CD4-positive, alpha-beta T cell treated with Interleukin-6 for 4 hours (primary cell): Measurements from ENCODE around the gene TMEM94.

ENCODE experiments used
- DNase-seq: peaks from one replicate; pipeline ENCODE4 v3.0.0-alpha.2; 2020; ENCODE audit warnings: mixed read lengths

TMEM94 gene

DNA sequence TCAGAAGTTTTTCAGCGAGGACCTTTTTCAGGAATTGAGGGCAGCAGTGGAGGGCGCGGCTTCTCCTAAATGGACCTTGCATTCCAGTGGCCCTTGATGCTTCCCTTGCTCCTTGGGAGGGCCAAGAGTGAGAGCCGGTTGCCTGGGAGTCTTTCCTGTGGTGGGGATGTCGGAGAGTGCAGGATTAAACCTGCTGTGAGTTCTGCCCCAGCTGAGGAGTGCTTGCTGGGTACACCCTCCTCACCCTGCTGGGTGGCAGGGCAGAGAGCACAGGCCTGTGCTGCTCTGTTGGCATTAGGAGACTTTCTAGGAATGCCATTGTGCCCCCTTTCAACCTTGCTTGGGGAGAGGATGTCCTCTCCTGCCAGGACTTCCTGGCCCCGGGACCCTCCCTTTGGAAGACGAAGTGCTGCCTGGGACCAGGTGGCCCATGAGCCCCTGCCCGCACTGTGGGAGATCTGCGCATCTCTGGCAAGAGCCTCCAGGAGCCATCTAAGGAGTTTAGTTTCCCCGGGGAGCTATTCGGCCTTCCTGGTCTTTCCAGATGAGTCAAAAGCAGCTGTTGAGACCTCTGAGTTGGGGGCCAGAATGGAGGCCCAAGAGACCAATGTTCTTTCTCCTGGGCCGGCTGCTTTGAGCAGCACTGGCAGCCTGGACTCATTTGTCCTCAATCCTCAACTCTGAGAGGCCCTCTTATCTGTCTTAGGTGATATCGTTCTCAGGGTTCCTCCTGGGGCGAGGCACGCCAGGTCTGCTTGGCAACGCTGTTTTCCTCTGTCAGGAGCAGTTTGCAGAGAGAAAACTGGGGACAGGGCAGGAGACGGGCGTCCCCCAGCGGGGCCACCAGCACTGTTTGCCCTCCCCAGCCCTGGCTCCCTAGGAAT, 74.6 kb downstream of the TMEM94 start:
- DNase-seq = no peak

DNA sequence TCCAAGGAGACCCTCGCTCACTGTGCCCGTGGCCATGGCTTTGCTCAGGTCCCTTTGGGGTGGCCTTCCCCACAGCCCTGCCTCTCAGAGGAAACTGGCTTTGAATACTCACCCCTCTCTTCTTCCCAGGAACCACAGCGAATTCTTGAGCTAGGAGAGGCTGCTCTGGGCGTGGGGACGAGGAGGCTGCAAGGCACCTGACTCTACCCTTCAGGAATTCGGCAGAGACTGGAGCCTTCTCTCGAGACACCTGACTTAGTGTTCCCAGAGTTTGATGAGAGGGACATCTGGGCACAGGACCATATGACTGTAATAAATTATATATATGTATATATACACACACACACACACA, 75.3 kb downstream of the TMEM94 start:
- no peak for DNase-seq

DNA sequence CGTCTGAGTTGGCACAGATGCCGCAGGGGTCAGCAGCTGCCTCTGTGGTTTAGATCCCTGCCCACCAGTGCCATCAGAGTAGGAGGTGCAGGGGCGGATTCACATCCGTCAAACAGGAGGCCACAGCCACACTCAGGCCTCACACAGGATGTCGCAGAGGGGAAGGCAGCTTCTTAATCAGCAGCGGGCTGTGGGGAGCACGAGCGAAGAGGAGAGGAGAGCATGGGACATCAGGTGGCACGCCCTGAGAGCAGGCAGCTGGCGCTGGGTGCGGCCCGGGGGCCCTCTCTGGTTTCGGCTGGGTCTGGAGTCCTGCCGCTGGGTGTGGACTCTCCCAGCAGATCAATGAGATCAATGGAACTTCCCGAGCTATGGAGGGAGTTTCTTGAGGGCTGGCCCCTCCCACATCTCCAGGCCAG, 78.7 kb downstream of the TMEM94 start:
- DNase-seq = peak; percentile 73

DNA sequence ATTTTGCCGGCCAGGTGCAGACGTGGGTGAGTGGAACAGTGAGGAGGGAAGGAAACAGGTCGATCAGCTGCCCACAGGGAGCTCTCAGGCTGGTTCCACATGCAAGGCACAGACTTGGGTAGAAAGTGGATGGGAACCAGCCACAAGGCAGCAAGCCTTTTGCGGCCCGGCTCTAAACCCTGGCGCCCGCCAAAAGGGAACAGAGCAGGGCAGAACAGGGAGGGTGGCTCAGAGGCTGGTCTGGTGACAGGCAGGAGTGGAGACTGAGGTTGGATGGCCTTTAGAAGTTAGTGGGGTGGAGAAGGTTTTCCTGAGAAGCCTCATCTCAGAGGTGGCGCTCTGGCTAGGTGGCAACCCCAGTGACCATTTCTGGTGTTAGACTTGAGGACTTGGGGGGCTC, 79.4 kb downstream of the TMEM94 start:
- DNase-seq = no peak

DNA sequence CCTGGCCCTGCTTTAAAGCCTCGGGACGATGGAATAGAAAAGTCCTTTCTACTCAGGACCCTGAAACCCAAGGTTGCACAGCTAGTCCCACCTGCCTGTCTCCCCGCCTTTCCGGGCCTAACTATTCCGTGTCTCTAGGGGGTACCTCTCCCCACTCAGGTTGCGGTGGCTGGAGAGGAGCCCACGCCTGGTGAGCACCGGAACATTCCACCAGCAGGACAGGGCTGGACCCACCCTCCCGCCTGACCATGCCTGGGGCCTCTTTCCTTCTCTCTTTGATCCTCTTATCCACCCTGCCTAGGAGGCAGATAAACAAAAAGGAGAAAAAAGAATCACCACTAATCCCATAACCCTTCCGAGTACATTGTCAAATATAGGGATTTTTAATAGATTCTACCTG, 79.9 kb downstream of the TMEM94 start:
- DNase-seq = no peak

DNA sequence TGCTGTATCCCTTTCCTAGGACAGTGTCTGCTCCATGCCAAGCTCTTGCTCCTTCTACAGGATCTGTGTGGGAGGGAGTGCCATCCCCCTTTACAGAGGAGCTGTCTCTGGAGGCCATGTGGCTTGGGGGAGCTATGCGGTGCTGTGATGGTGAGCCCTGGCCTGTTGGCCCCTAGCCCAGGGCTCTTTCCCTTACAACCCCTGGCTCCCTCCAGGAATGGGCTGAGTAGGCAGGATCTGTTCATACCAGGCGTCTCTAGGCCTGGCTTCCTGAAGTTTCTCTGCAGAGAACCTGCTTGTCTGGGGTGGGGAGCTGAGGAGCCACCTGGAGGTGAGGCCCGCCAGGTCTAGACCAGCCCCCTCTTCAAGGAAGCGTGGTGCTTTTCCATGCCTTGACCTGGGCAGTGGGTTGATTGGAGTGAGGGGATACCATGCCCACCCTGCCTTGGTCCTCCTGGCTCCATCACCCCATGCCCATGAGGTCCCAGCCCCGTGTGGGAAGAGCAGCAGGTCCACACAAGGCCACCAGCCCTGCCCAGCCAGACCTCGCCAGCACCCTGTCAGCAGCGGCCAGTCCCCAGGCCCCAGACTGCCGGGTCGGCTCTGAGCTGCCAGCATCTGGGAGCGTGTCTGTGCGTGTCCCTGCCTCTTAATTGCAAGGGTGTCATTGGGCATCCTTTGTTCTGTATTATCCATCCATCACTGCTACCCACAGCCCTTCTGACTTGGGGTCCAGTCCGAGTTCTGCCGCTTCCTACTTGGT, 83.7 kb downstream of the TMEM94 start:
- DNase-seq = no peak

DNA sequence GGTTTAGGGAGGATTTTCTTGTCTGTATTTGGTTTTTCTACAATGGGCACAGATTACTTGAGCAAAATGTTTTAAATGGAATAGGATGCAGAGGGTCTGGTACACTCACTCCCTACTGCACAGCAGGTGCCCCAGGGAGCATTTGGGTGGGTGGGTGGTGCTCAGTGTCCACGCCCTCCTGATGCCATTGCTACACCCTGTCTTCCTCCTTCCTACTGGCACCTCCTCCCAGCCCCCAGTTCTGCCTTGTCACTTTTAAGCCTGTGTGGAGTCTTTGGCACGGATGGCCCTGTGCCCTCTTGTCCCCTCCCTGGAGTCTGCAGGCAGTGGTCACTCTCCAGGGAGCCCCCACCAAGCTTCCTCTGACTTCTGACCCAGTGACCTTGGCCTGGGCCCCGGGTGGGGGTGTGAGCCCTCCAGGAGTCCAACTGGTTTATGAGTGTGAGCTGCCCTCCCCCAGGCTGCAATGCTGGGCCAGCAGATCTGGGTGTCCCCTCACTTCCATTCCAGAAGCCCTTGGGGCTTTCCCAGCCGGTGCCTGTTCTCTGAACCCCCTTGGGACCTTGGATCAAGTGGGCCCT, 84.6 kb downstream of the TMEM94 start:
- no peak for DNase-seq

DNA sequence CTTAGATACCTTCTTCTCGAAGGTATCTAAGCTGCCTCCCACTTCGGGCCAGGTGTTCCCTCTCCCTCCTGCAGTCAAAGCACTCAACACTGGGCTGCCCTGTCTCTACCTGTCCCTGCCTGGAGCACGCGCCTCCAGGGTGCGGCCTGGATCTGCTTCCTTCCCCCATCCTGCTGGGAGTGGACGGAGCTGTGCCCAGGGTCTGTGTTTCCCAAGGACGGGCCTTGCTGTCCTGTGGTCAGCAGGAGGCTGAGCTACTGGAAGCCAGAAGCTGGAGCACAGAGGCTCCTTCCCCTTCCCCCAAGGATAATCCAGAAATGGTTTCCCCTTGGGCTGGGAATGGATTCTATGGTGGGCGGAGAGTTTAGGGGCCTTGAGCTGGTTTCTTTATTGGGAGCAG, 85.8 kb downstream of the TMEM94 start:
- DNase-seq = no peak

DNA sequence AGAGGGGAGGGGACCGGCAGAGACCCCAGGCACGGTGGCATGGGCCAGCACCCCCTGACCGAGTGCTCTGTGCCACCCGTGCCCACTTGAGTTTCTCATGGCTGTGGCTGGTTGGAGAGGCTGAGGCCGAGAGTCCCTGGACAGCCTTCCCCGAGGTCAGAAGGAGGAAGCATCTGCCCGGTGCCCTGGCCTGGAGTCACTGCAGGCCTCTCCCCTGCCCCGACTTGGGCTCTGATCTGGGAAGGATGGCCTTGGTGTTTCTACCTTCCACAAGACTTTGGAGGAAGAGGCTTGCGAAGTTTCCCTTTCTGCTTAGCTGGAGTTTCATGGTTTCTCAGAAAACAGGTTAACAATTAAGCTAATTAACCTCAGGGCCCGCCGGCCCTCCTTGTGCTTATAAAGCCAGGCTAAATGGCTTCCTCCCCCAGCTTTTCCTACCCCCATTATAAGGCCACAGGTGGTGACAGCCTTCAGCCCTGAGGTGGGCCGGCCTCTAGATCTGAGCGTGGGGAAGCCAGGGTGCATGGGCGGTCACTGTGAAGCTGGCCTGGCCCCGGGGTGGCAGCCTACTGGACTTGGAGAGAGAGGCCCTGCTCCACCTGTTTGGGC, 86.4 kb downstream of the TMEM94 start:
- DNase-seq = no peak

DNA sequence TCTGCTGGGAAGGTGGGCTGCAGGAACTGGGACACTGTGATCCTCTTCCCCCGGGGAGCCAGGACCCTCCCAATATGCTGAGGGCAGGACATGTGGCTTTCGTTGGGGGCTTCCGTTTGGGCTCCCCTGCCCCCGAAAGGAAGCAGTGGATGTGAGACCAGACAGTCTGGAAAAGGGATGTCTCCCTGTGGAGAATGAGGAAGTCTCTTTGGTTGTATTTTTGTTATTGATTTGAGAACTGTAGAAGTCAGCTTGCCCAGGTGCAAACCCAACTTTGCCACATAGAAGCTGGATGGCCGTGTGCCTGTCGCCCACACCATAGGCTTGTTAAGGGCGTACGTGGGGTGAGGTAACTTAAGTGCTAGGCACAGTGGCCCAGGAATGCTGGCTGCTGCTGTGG, 87.8 kb downstream of the TMEM94 start:
- no peak for DNase-seq

DNA sequence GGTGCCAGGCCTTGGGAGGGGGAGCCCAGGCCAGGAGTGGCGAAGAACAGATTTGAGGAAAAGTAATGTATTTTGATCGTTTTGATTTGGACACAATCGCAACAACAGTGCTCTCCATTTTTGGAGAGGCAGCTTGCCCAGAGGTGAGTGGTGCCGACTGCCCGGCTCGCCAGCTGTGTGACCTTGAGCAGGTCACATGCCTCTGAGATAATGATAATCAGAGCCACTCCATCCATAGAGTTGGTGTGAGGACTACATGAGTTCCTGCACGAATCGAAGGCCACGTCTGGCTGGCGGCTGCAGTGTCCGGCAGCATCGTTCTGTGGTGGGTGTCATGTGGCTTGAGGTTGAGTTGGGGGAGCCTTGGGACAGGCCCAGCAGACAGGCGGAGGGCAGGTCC, 89.7 kb downstream of the TMEM94 start:
- DNase-seq = no peak

DNA sequence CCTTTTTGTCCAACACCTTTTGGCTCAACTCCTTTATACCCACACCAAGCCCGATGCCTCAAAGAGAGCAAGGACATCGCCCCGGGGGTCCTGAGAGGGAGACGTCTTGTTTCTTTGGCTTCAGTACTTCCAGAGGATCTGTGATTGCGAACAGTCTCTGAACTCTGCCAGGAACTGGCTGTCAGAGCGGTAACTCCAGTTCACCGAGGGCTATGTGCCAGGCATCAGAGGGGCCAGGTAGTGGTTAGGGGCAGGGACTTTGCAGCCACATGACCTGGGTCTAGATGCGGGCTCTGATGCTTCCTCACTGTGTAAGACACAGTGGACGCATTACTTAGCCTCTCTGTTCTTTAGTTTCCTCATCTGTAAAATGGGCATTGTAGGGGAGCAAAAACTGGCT, 90.7 kb downstream of the TMEM94 start:
- DNase-seq = no peak

DNA sequence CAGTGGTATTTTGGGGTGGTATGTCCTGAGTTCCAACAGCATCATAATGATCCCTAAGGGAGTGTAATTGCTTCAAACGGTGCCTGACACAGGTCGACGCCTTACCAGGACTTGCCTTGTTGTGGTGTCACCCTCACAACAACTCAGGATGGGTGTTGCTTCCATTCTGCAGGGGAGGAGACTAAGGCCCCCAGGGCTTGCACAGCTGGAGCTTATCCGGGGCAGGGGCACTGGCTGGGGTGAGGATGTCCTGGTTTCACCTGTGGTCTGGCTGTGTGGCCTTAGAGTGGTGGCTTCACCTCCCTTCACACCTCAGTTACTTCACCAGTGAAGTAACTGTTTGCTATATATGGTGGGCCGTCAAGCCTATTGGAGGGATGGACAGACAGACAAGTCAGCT, 92.4 kb downstream of the TMEM94 start:
- no peak for DNase-seq
